Measurements from ENCODE around the gene CDK11B. TPM values are rescaled to one million over a fixed set of nuclear protein-coding genes. Genes with fewer than 3 reads are reported as not detected.

CDK11B gene
- total and polyA plus RNA-seq, 2 of the 8 experiments (the other 6 are each of a cell fraction or from before 2014, with no cell fraction given): 11.1 to 31.9 TPM

DNA sequence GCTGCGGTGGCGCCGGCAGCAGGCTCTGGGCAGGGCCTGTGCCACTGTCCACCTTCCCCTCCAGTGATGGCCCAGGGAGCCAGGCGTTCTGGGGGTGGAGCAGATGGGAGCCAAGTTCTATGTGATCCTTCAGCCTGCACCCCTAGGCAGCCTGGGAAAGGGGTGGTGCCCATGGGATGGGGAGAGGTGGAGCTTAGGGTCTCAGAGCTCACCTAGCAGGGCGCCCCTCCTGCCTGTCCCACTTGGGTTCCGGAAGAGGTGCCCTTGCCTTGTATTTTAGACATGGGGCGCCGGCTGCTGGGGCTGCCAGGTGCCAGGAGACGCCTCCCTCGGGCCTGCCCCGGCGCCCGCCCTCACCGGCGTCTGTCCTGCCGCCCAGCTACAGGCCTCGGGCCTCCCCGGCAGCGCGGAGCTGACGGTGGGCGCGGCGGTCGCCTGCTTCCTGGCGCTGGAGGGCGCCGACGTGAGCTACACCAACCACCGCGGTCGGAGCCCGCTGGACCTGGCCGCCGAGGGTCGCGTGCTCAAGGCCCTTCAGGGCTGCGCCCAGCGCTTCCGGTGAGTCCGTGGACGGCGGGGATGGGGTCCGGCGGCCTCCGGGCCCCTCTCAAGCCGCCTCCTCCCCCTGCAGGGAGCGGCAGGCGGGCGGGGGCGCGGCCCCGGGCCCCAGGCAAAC lies 29.9 kb downstream of the CDK11B start (continued):
- no peak for TF ChIP-seq BCL11A (IDR thresholded peaks at IDR 0.05; ENCODE audit: low read depth in 2 of 2, low read length in 2 of 2)
- no peak for TF ChIP-seq SUZ12 (IDR thresholded peaks at IDR 0.05; ENCODE audit: low read length)
- no peak for TF ChIP-seq FOSL1 (IDR thresholded peaks at IDR 0.05; ENCODE audit: insufficient read depth, low read depth, low read length)
